WTC11 (cell line): ENCODE measurements around the gene FGR. TPM values are rescaled to one million over a fixed set of nuclear protein-coding genes. Genes with fewer than 3 reads are reported as not detected.
A peak's percentile ranks its signal among the peaks of the same experiment; 100 is the strongest.

Experiments used
- ATAC-seq: fragments of 200-7000 bp; cut with Tn5 transposase; 2 replicates; pipeline ENCODE4 v1.10.0; 2021; ENCODE audit warnings: mild to moderate bottlenecking, moderate library complexity
- CTCF ChIA-PET: fragments of 300-600 bp; sonication (Branson Sonifier 250); formaldehyde crosslinking; loops from one replicate; lab custom pipeline; 2021; ENCODE audit warnings: antibody characterized with exemption; lab: Charles Lee
- POLR2A ChIA-PET: fragments of 350-600 bp; sonication (Branson Sonifier 250); formaldehyde crosslinking; loops from one replicate; lab custom pipeline; 2021; ENCODE audit warnings: antibody characterized with exemption; lab: Charles Lee
- DNase-seq: peaks from one replicate; pipeline ENCODE4 v3.0.0; 2021; ENCODE audit warnings: low spot score
- H3K27ac Mint-ChIP-seq: 2 replicates; pipeline ENCODE4 v1.8.0; 2021; ENCODE audit warnings: mixed read lengths
- H3K27me3 Mint-ChIP-seq: 2 replicates; pipeline ENCODE4 v1.8.0; 2021; ENCODE audit warnings: low read depth, mild to moderate bottlenecking, moderate library complexity, mixed read lengths
- H3K36me3 Mint-ChIP-seq: 2 replicates; pipeline ENCODE4 v1.8.0; 2021; ENCODE audit warnings: mixed read lengths
- H3K4me1 Mint-ChIP-seq: 2 replicates; pipeline ENCODE4 v1.8.0; 2022; ENCODE audit warnings: mixed read lengths
- H3K4me3 Mint-ChIP-seq: 2 replicates; pipeline ENCODE4 v1.8.0; 2021; ENCODE audit warnings: mild to moderate bottlenecking, moderate library complexity, mixed read lengths
- H3K9me3 Mint-ChIP-seq: 2 replicates; pipeline ENCODE4 v1.8.0; 2021; ENCODE audit warnings: mixed read lengths
- CBFB ChIP-seq: sonication (generic); formaldehyde crosslinking; IDR thresholded peaks from 2 replicates; pipeline ENCODE4 v1.8.1; 2022; ENCODE audit warnings: mild to moderate bottlenecking, low read depth, missing genetic modification reagents
- CTCF ChIP-seq: fragments of 200-600 bp; IDR thresholded peaks from 2 replicates; pipeline ENCODE4 v1.8.0; 2022; ENCODE audit warnings: antibody characterized with exemption
- ELF4 ChIP-seq: sonication (generic); formaldehyde crosslinking; IDR thresholded peaks from 2 replicates; pipeline ENCODE4 v1.8.1; 2022; ENCODE audit warnings: low read depth, mild to moderate bottlenecking, moderate library complexity, missing genetic modification reagents
- ERG ChIP-seq: fragments of 250-450 bp; sonication (Bioruptor Pico); IDR thresholded peaks from 2 replicates; pipeline ENCODE4 v1.8.0; 2021; ENCODE audit warnings: mild to moderate bottlenecking
- GRHL2 ChIP-seq: fragments of 250-450 bp; sonication (Bioruptor Pico); IDR thresholded peaks from 2 replicates; pipeline ENCODE4 v1.8.0; 2022; ENCODE audit warnings: mild to moderate bottlenecking, moderate library complexity; ENCODE audit not compliant: insufficient replicate concordance, severe bottlenecking
- HMGA2 ChIP-seq: fragments of 250-450 bp; sonication (Bioruptor Pico); IDR thresholded peaks from 2 replicates; pipeline ENCODE4 v1.4.0; 2021; ENCODE audit warnings: mild to moderate bottlenecking, moderate library complexity
- JUN ChIP-seq: sonication (generic); formaldehyde crosslinking; IDR thresholded peaks from 2 replicates; pipeline ENCODE4 v1.8.0; 2023; ENCODE audit warnings: mild to moderate bottlenecking, missing genetic modification reagents
- MAX ChIP-seq: sonication (generic); formaldehyde crosslinking; IDR thresholded peaks from 2 replicates; pipeline ENCODE4 v1.8.0; 2022; ENCODE audit warnings: mild to moderate bottlenecking, missing genetic modification reagents
- NR1H2 ChIP-seq: sonication (generic); formaldehyde crosslinking; IDR thresholded peaks from 2 replicates; pipeline ENCODE4 v1.9.0; 2021; ENCODE audit warnings: mild to moderate bottlenecking, moderate library complexity, missing genetic modification reagents
- PRDM15 ChIP-seq: sonication (generic); formaldehyde crosslinking; IDR thresholded peaks from 2 replicates; pipeline ENCODE4 v1.8.0; 2022; ENCODE audit warnings: missing genetic modification reagents
- PRRX2 ChIP-seq: fragments of 250-450 bp; sonication (Bioruptor Pico); IDR thresholded peaks from 2 replicates; pipeline ENCODE4 v1.8.0; 2021; ENCODE audit warnings: mild to moderate bottlenecking
- RORB ChIP-seq: fragments of 250-450 bp; sonication (Bioruptor Pico); IDR thresholded peaks from 2 replicates; pipeline ENCODE4 v1.9.0; 2021; ENCODE audit warnings: mild to moderate bottlenecking
- SOX15 ChIP-seq: fragments of 250-450 bp; sonication (Bioruptor Pico); IDR thresholded peaks from 2 replicates; pipeline ENCODE4 v1.9.0; 2021; ENCODE audit warnings: mild to moderate bottlenecking
- SP1 ChIP-seq: sonication (generic); formaldehyde crosslinking; conservative IDR thresholded peaks from 2 replicates; pipeline ENCODE4 v1.8.1; 2022; ENCODE audit warnings: missing genetic modification reagents
- TEAD4 ChIP-seq: sonication (generic); formaldehyde crosslinking; IDR thresholded peaks from 2 replicates; pipeline ENCODE4 v1.8.0; 2022; ENCODE audit warnings: mild to moderate bottlenecking, missing genetic modification reagents
- USF2 ChIP-seq: sonication (generic); formaldehyde crosslinking; IDR thresholded peaks from 2 replicates; pipeline ENCODE4 v1.8.1; 2023; ENCODE audit warnings: mild to moderate bottlenecking, missing genetic modification reagents, moderate library complexity
- ZNF121 ChIP-seq: sonication (generic); formaldehyde crosslinking; IDR thresholded peaks from 2 replicates; pipeline ENCODE4 v1.8.0; 2023; ENCODE audit warnings: missing genetic modification reagents
- ZNF396 ChIP-seq: fragments of 250-450 bp; sonication (Bioruptor Pico); IDR thresholded peaks from 2 replicates; pipeline ENCODE4 v1.8.0; 2021; ENCODE audit warnings: mild to moderate bottlenecking, moderate library complexity, borderline replicate concordance
- ZNF532 ChIP-seq: fragments of 250-450 bp; sonication (Bioruptor Pico); IDR thresholded peaks from 2 replicates; pipeline ENCODE4 v1.9.0; 2021; ENCODE audit warnings: mild to moderate bottlenecking, borderline replicate concordance
- total RNA-seq: library from RNA; stranded (reverse); gene quantifications from 3 replicates; pipeline ENCODE4 v1.2.3, GENCODE V29; 2021
- TF ChIP-seq, protein P1 (sequence below): sonication (generic); formaldehyde crosslinking; IDR thresholded peaks from 2 replicates; pipeline ENCODE4 v1.8.0; 2023; ENCODE audit warnings: missing genetic modification reagents, mild to moderate bottlenecking, borderline replicate concordance

Gene FGR
- total RNA-seq, 1 experiment from 2014 or later = 0.77 TPM

- TF ChIP-seq ZNF532 (CRISPR knock-in tag) (no peak), MAX (CRISPR knock-in tag) (peak; percentile 46; the same call in 1 of the 2 replicates), PRDM15 (CRISPR knock-in tag) (no peak), SOX15 (CRISPR knock-in tag) (no peak), USF2 (CRISPR knock-in tag) (peak; percentile 40; the same call in 1 of the 2 replicates)
Measured at GRCh38 chr1:27650539-27651175, 15.7 kb upstream of the FGR start (continued).

DNA sequence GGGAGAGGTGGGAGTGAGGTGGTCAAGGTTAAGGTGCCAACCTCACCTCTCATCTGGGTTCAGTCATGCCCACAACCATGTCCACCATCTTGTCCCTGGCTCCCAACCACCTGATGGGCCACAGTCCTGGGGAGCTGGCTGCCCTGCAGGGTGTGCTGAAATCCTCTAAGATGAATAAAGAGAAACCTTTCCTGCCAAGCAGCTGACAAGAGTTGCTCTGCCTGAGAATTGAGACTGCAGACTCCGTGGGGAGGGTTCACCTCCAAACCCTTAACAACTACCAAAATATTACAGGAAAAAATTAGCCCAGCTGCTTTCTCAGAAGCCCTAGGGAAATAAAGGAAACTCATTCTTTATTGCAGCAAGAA is 15.2 kb upstream of the FGR start:
- no peaks in the 10 kb centered on the region for H3K36me3 Mint-ChIP-seq
- ChIA-PET POLR2A (no interaction called here), CTCF (interaction anchor here (0.6 to 3.4 kb wide), 7 partner anchors 9 to 93 kb away, joined by 3 to 16 read pairs (median 5); no protein-coding TSS in a partner anchor)
- H3K4me1 Mint-ChIP-seq = peaks cover 21% of the 10 kb centered on the region
- H3K9me3 Mint-ChIP-seq = no peaks in the 10 kb centered on the region
- H3K4me3 Mint-ChIP-seq = no peak overlapping the region
- ATAC-seq (no peak), DNase-seq (no peak)
- H3K27ac Mint-ChIP-seq = peak overlapping the region; percentile 42; the same call in 1 of the 2 replicates
- H3K27me3 Mint-ChIP-seq = no peaks in the 10 kb centered on the region
- TF ChIP-seq ZNF121 (CRISPR knock-in tag) (no peak), CTCF (no peak), SOX15 (CRISPR knock-in tag) (no peak), ERG (CRISPR knock-in tag) (no peak), JUN (no peak), CBFB (no peak), GRHL2 (CRISPR knock-in tag) (no peak), ZNF396 (CRISPR knock-in tag) (no peak), PRRX2 (no peak), HMGA2 (CRISPR knock-in tag) (no peak), NR1H2 (CRISPR knock-in tag) (no peak), RORB (no peak), SP1 (CRISPR knock-in tag) (no peak), TEAD4 (CRISPR knock-in tag) (no peak), ELF4 (CRISPR knock-in tag) (no peak)
- TF ChIP-seq, protein P1, sequence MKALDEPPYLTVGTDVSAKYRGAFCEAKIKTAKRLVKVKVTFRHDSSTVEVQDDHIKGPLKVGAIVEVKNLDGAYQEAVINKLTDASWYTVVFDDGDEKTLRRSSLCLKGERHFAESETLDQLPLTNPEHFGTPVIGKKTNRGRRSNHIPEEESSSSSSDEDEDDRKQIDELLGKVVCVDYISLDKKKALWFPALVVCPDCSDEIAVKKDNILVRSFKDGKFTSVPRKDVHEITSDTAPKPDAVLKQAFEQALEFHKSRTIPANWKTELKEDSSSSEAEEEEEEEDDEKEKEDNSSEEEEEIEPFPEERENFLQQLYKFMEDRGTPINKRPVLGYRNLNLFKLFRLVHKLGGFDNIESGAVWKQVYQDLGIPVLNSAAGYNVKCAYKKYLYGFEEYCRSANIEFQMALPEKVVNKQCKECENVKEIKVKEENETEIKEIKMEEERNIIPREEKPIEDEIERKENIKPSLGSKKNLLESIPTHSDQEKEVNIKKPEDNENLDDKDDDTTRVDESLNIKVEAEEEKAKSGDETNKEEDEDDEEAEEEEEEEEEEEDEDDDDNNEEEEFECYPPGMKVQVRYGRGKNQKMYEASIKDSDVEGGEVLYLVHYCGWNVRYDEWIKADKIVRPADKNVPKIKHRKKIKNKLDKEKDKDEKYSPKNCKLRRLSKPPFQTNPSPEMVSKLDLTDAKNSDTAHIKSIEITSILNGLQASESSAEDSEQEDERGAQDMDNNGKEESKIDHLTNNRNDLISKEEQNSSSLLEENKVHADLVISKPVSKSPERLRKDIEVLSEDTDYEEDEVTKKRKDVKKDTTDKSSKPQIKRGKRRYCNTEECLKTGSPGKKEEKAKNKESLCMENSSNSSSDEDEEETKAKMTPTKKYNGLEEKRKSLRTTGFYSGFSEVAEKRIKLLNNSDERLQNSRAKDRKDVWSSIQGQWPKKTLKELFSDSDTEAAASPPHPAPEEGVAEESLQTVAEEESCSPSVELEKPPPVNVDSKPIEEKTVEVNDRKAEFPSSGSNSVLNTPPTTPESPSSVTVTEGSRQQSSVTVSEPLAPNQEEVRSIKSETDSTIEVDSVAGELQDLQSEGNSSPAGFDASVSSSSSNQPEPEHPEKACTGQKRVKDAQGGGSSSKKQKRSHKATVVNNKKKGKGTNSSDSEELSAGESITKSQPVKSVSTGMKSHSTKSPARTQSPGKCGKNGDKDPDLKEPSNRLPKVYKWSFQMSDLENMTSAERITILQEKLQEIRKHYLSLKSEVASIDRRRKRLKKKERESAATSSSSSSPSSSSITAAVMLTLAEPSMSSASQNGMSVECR (CRISPR knock-in tag) = no peak
